Breast epithelium (tissue), 3 donors: ENCODE data around the gene DPEP3.
"Not testable (repeated sequence)": the region's sequence is repeated elsewhere in the genome, so short reads cannot be mapped to it uniquely, and the experiment has no call there.

Experiments
- CTCF ChIP-seq, 3 donors: fragments of 450-650 bp; IDR thresholded peaks; one replicate each; pipeline ENCODE4 v1.5.1; 2016 to 2017; ENCODE audit warnings: antibody characterized with exemption in 3 of 3, mild to moderate bottlenecking in 3 of 3, moderate library complexity in 3 of 3
- POLR2A ChIP-seq: fragments of 450-650 bp; IDR thresholded peaks from one replicate; pipeline ENCODE4 v1.6.1; 2016; ENCODE audit warnings: antibody characterized with exemption, mild to moderate bottlenecking, moderate library complexity

- not testable (repeated sequence) for TF ChIP-seq CTCF (IDR thresholded peaks at IDR 0.05); POLR2A
Measured at GRCh38 chr16:67972285-67972684, 8.0 kb downstream of the DPEP3 start.
